ENCODE results near the gene SPEG.

GRCh38 chr2:219496825-219497494 is 62.3 kb downstream of the SPEG start:
- TF ChIP-seq CTCF (IDR thresholded peaks at IDR 0.05), result no peak
- no peak for TF ChIP-seq POLR2A (IDR thresholded peaks at IDR 0.05)
